Activated T-helper 1 cell treated with anti-CD3 and anti-CD28 coated beads, Interleukin-12 subunit alpha, Interleukin-12 subunit beta, Interleukin-2, Interleukin-4 antibody, amounts not matched to agents 30 ng/mL and 10 ng/mL and 1 ng/mL, durations not matched to agents 14 hours and 24 hours and 36 hours (primary cell): ENCODE measurements around the gene YARS1. TPM values are rescaled to one million over a fixed set of nuclear protein-coding genes. Genes with fewer than 3 reads are reported as not detected.
A peak's percentile ranks its signal among the peaks of the same experiment; 100 is the strongest.

Experiments
- DNase-seq: peaks from one replicate; pipeline ENCODE4 v3.0.0; 2021; ENCODE audit warnings: low spot score
- H3K27ac Mint-ChIP-seq: one replicate; pipeline ENCODE4 v1.8.0; 2021; ENCODE audit warnings: mild to moderate bottlenecking, mixed read lengths
- H3K27me3 Mint-ChIP-seq: one replicate; pipeline ENCODE4 v1.8.0; 2022; ENCODE audit warnings: mild to moderate bottlenecking, moderate library complexity, mixed read lengths; ENCODE audit not compliant: insufficient read depth
- H3K36me3 Mint-ChIP-seq: one replicate; pipeline ENCODE4 v1.8.0; 2021; ENCODE audit warnings: low read depth, mixed read lengths
- H3K4me1 Mint-ChIP-seq: one replicate; pipeline ENCODE4 v1.8.0; 2021; ENCODE audit warnings: low read depth, mixed read lengths
- H3K4me3 Mint-ChIP-seq: one replicate; pipeline ENCODE4 v1.8.0; 2021; ENCODE audit warnings: mild to moderate bottlenecking, moderate library complexity, mixed read lengths
- H3K9me3 Mint-ChIP-seq: one replicate; pipeline ENCODE4 v1.8.0; 2021; ENCODE audit warnings: mixed read lengths
- intact Hi-C: fragments of 100-400 bp; cut with micrococcal nuclease; formaldehyde crosslinking; loops from one replicate; pipeline ENCODE4 v1.15.1; 2024
- total RNA-seq: library from RNA; stranded (reverse); gene quantifications from 2 replicates; pipeline ENCODE4 v1.2.3, GENCODE V29; 2022

The YARS1 gene
- total RNA-seq = 205 and 225 TPM in 2 replicates

DNA sequence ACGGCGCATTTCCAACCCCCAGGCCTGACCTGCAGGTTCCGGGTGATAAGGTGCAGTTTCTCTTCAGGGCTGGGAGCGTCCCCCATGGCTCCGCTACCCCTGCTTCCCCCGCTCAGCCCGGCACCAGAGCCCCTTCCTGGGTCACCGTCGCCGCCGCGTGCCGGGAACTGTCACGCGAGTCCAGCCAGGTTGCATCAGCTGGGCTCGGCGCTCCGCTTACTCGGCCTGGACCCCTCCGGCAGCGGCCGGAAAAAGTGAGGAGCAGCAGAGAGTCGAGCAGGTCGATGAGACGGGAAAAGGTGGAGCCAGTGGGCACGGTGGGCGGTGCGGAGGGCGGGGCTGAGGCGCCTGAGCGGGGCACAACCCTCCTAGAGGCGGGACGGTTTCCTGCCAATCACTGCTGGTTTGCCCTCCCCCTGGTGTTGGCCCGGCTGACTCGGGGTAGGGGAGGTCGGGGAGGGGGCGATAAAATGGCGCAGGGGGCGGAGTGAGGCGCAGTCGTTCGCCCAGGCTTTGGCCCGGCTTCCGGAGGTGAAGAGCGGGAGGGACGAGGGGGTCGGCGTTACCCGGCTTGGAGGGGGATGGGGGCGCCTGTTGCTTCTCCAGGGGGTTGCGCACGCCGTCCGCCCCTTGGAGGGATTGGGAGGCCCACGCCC, at the start of gene YARS1, which contains the start of gene S100PBP:
TSS of gene YARS1 (minus strand) at position 200 of the 656 bp plus-strand sequence. CDS start at position 86, 114 bp downstream.
TSS of gene S100PBP (plus strand) at position 495 of the 656 bp plus-strand sequence. CDS start 8,447 bp downstream, outside the sequence.
- peak within 1 kb of the TSS; percentile 97 for H3K4me3 Mint-ChIP-seq

DNA sequence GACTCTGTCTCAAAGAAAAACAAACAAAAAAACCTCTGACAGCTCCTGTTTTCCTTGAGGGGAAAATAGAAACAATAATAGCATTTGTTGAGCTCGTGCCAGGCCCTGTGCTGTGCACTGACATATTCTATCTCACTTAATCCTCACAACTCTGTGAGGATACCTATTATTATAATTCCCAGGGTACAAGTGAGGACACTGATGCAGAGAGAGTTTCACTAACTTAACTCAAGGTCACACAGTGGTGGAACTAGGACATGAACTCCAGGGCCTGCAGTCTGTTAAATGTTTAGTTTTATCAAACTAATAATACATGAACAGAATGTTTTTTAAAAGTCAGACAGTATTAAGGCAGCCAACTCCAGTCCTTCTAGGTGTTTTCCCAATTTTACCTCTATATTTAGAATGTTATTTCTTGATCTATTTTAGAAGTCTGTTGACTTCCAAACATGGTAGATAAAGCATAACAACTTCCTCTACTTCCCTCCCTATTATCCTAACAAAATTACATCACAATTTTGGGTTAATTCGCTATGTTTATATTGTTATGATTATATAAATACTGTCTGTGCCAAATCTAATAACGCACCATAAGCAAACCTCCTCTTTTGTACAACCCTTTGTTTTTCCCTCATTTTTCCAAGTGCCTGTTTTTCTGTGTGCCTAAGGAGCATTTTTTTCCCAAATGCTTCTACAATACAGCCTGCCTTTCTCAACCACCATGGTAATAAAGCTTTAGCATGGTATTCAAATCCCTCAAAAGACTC, 48.7 kb upstream of the YARS1 start:
- peaks cover 17% of the 10 kb centered on the region for H3K27me3 Mint-ChIP-seq
- H3K36me3 Mint-ChIP-seq = peaks cover 35% of the 10 kb centered on the region
- no peaks in the 10 kb centered on the region for H3K4me1 Mint-ChIP-seq
- no peak overlapping the region for H3K4me3 Mint-ChIP-seq
- no peak for DNase-seq
- no peak overlapping the region for H3K27ac Mint-ChIP-seq
- intact Hi-C loops = no loop called here
- H3K9me3 Mint-ChIP-seq = no peaks in the 10 kb centered on the region

More for the DNA sequence above, at the start of gene YARS1, which contains the start of gene S100PBP:
- DNase-seq = peak; percentile 100
- Mint-ChIP-seq H3K4me1 (peaks cover 53% of the 10 kb centered on the region), H3K27ac (peak within 1 kb of the TSS; percentile 97), H3K36me3 (peaks cover 39% of the 10 kb centered on the region), H3K27me3 (no peaks in the 10 kb centered on the region), H3K9me3 (no peaks in the 10 kb centered on the region)
- intact Hi-C loops = loop anchor here (1.0 to 5.0 kb wide), 12 partner anchors 18 to 744 kb away; partner anchors contain the start of genes AK2, AZIN2, BSDC1 and FNDC5

GRCh38 chr1:32864375-32865019, 47.3 kb upstream of the YARS1 start:
- Mint-ChIP-seq H3K36me3 (peaks cover 32% of the 10 kb centered on the region), H3K9me3 (no peaks in the 10 kb centered on the region)
- intact Hi-C loops = no loop called here

DNA sequence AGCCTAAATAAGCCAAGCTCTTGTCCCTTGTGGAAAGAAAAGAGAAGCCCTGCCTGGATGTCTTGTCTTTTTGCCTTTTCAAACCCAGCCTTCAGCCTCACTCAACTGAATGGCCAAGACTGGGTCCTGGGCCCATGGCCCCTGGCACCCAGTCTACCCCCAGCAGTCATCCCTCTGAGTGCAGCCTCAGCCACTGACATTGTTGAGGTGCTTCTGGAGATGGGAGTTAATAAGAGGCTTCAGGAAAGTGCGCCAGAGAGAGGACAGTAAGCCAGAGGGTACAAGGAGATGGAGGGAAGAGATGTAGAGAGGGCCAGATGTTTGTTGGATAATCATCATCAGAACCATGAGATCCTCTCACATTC, 46.7 kb upstream of the YARS1 start:
- Mint-ChIP-seq H3K27me3 (peaks cover 3% of the 10 kb centered on the region), H3K4me3 (no peak overlapping the region)

More at GRCh38 chr1:32864375-32865019, 47.3 kb upstream of the YARS1 start:
- no peak for DNase-seq
- Mint-ChIP-seq H3K27ac (no peak overlapping the region), H3K4me3 (no peak overlapping the region), H3K27me3 (peaks cover 8% of the 10 kb centered on the region), H3K4me1 (no peaks in the 10 kb centered on the region)

DNA sequence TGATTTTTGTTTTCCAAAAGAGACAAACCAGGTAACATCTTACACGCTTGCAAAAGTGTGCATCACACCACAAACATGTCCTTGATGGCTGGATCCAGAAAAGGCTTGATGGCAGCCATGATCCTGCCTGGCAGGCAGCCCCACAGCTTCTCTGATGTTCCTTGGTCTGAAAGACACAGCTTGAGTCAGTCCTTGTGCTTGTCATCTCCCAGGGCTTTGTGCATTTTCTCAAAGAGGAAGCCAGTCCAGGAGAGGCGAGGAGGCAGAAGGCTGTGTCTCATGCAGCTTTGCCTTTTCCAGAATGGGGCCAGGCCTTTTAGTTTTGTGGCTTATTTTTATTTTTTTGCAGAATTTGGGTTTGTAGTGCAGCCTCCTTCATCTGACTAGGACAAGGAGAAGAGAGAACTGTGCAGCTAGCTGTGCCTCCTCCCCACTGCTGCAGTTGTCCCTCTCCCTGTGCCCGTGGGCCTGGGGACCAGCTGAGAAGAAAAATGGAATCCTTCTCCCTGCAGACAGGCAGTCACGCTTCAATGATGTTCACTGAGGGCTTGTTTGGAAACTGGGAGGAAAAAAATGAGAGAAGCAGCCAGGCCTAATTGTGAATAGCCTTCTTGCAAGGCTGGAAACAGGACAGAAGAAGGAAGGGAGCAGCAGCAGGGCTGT, 46.2 kb upstream of the YARS1 start:
- H3K27ac Mint-ChIP-seq = no peak overlapping the region
- peaks cover 2% of the 10 kb centered on the region for H3K27me3 Mint-ChIP-seq
- no peak overlapping the region for H3K4me3 Mint-ChIP-seq
- H3K4me1 Mint-ChIP-seq = no peaks in the 10 kb centered on the region
- peaks cover 28% of the 10 kb centered on the region for H3K36me3 Mint-ChIP-seq
- no peaks in the 10 kb centered on the region for H3K9me3 Mint-ChIP-seq
- DNase-seq = no peak
- intact Hi-C loops = no loop called here

More for the DNA sequence above, 46.7 kb upstream of the YARS1 start:
- peaks cover 31% of the 10 kb centered on the region for H3K36me3 Mint-ChIP-seq
- DNase-seq = no peak
- intact Hi-C loops = no loop called here
- no peaks in the 10 kb centered on the region for H3K9me3 Mint-ChIP-seq
- H3K27ac Mint-ChIP-seq = no peak overlapping the region
- no peaks in the 10 kb centered on the region for H3K4me1 Mint-ChIP-seq

DNA sequence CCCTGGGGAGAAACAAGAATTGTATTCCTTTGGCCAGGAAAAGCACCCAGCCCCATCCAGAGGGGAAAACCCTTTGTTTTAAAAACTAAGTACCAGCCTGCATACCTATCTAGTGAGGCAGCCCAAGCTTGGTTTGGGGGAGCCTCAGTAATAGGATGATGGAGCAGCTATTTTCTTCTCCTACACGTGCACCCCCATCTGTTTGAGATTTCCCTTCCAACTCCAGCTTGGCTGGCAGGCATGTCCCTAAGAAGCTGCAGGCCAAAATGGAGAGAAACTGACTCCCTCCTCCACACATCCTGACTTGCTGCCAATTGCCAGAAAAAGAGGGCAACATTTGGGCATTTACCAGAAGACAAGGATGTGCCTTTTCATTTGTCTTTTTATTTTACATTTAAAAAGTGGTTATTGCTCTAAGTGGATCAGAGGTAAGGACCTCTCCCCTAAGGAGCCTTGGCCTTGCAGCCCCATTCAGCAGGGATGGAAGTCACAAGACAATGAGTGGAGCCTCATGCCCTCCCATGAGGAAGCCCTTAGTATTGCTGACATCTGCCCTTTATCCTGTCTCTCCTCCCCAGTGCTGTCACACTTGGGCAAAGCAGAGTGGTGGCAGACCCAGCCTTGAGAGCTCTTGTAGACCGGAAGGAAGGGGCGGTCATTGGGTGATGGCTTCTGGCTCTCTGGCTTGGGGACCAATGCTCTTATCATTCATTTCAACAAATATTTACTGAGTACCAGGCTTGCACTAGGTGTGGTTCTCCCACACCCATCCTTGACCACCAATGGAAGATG, 44.9 kb upstream of the YARS1 start:
- no peak for DNase-seq
- no peak overlapping the region for H3K27ac Mint-ChIP-seq
- intact Hi-C loops = no loop called here
- H3K9me3 Mint-ChIP-seq = no peaks in the 10 kb centered on the region
- no peaks in the 10 kb centered on the region for H3K4me1 Mint-ChIP-seq
- peaks cover 37% of the 10 kb centered on the region for H3K36me3 Mint-ChIP-seq
- no peak overlapping the region for H3K4me3 Mint-ChIP-seq
- H3K27me3 Mint-ChIP-seq = no peaks in the 10 kb centered on the region

DNA sequence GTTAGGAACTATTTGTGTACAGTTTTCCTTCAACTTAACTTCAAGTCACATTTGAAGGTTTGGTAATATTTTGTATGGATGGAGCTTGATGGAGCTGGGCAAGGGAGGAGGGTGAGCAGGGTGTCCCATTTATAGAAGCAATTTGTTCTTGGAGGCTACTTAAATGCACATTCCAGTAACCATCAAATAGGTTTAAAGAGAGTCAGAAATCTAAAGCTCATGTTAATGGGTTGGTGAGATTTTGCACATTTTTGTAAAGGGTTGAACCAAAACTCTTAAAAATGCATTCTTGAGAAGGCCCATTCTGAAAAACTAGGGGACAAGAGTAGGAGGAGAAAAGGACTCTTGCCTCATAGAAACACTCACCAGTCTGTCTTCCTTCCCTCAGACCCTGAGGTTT, 43.4 kb upstream of the YARS1 start:
- no peaks in the 10 kb centered on the region for H3K4me1 Mint-ChIP-seq
- H3K36me3 Mint-ChIP-seq = peaks cover 42% of the 10 kb centered on the region
- no peak for DNase-seq
- no peak overlapping the region for H3K27ac Mint-ChIP-seq
- no peaks in the 10 kb centered on the region for H3K9me3 Mint-ChIP-seq
- intact Hi-C loops = no loop called here
- no peaks in the 10 kb centered on the region for H3K27me3 Mint-ChIP-seq
- no peak overlapping the region for H3K4me3 Mint-ChIP-seq

- no peak overlapping the region for H3K4me3 Mint-ChIP-seq
- no peaks in the 10 kb centered on the region for H3K27me3 Mint-ChIP-seq
- H3K27ac Mint-ChIP-seq = no peak overlapping the region
- no peak for DNase-seq
- intact Hi-C loops = no loop called here
- no peaks in the 10 kb centered on the region for H3K4me1 Mint-ChIP-seq
- no peaks in the 10 kb centered on the region for H3K9me3 Mint-ChIP-seq
- H3K36me3 Mint-ChIP-seq = peaks cover 44% of the 10 kb centered on the region
Observed at GRCh38 chr1:32859915-32860314, 42.8 kb upstream of the YARS1 start.

DNA sequence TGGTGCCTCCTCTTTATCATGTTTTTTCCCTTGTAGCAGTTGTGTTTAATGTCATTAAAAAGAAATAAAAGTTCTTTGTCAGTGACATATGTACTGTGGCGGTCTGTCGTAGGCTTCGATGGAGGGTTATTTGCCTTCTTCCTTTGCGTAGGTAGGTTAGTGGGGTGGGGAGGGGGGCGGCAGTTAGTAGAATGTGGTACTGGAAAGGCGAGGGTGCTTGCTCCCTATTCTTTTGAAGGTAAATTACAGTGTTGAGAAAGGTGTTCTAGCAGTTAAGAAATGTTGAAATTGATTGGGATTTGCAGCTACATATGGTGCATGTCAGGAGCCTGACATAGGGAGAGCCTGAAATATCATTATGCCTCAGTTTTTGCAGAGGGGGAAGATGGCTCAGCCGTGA, 41.6 kb upstream of the YARS1 start:
- H3K27ac Mint-ChIP-seq = no peak overlapping the region
- H3K27me3 Mint-ChIP-seq = no peaks in the 10 kb centered on the region
- no peaks in the 10 kb centered on the region for H3K4me1 Mint-ChIP-seq
- peaks cover 41% of the 10 kb centered on the region for H3K36me3 Mint-ChIP-seq
- no peak overlapping the region for H3K4me3 Mint-ChIP-seq
- DNase-seq = no peak
- no peaks in the 10 kb centered on the region for H3K9me3 Mint-ChIP-seq
- intact Hi-C loops = no loop called here

- Mint-ChIP-seq H3K36me3 (peaks cover 45% of the 10 kb centered on the region), H3K4me1 (no peaks in the 10 kb centered on the region), H3K4me3 (no peak overlapping the region), H3K27ac (no peak overlapping the region), H3K9me3 (no peaks in the 10 kb centered on the region), H3K27me3 (no peaks in the 10 kb centered on the region)
- no peak for DNase-seq
- intact Hi-C loops = no loop called here
Observed at GRCh38 chr1:32858136-32858535, 41.0 kb upstream of the YARS1 start.

GRCh38 chr1:32855861-32856617, 38.9 kb upstream of the YARS1 start:
- Mint-ChIP-seq H3K4me1 (no peaks in the 10 kb centered on the region), H3K4me3 (no peak overlapping the region), H3K27me3 (no peaks in the 10 kb centered on the region), H3K27ac (no peak overlapping the region), H3K9me3 (no peaks in the 10 kb centered on the region), H3K36me3 (peaks cover 41% of the 10 kb centered on the region)
- intact Hi-C loops = no loop called here
- DNase-seq = no peak
